ENCODE data around the gene APBB1IP. TPM values are rescaled to one million over a fixed set of nuclear protein-coding genes. Genes with fewer than 3 reads are reported as not detected.
"Not testable (repeated sequence)": the region's sequence is repeated elsewhere in the genome, so short reads cannot be mapped to it uniquely, and the experiment has no call there.

The APBB1IP gene
- total RNA-seq, 1 experiment from 2014 or later, result not detected

GRCh38 chr10:26486990-26487850, 49.1 kb downstream of the APBB1IP start:
- Mint-ChIP-seq H3K27me3 (ENCODE audit: insufficient read depth, unreplicated experiment) (no peaks in the 10 kb centered on the region), H3K4me1 (ENCODE audit: insufficient read depth, unreplicated experiment) (peaks cover 28% of the 10 kb centered on the region), H3K4me3 (ENCODE audit: unreplicated experiment) (peak overlapping the region; percentile 66), H3K9me3 (ENCODE audit: unreplicated experiment) (no peaks in the 10 kb centered on the region), H3K36me3 (ENCODE audit: insufficient read depth, unreplicated experiment) (peaks cover 4% of the 10 kb centered on the region), H3K27ac (ENCODE audit: low read depth, unreplicated experiment) (peak overlapping the region; percentile 94)
- POLR2A ChIA-PET, result interaction anchor here (0.6 to 1.9 kb wide), 3 partner anchors 23 to 69 kb away, joined by 3 to 11 read pairs (median 3); no protein-coding TSS in a partner anchor
- no TSS peak for BruUV-seq (replicated peaks)
- no peak for TF ChIP-seq CTCF (IDR thresholded peaks at IDR 0.05; ENCODE audit: unreplicated experiment)
- intact Hi-C loops (cut with micrococcal nuclease), result loop anchor here (1.0 to 5.0 kb wide), 2 partner anchors 69 to 150 kb away; no protein-coding TSS in a partner anchor
- CTCF ChIA-PET, result interaction anchor here (0.6 to 1.0 kb wide), 3 partner anchors 50 to 1489 kb away, joined by 3 to 5 read pairs (median 4); no protein-coding TSS in a partner anchor
- peak; percentile 88 for DNase-seq (ENCODE audit: unreplicated experiment)

- POLR2A ChIA-PET, result interaction anchor here (0.5 to 0.6 kb wide), 2 partner anchors 24 to 616 kb away, joined by 3 to 4 read pairs; no protein-coding TSS in a partner anchor
- TF ChIP-seq CTCF (IDR thresholded peaks at IDR 0.05; ENCODE audit: unreplicated experiment), result no peak
- Mint-ChIP-seq H3K4me1 (ENCODE audit: insufficient read depth, unreplicated experiment) (peaks cover 28% of the 10 kb centered on the region), H3K27ac (ENCODE audit: low read depth, unreplicated experiment) (peak overlapping the region; percentile 94), H3K9me3 (ENCODE audit: unreplicated experiment) (no peaks in the 10 kb centered on the region), H3K36me3 (ENCODE audit: insufficient read depth, unreplicated experiment) (peaks cover 4% of the 10 kb centered on the region), H3K4me3 (ENCODE audit: unreplicated experiment) (no peak overlapping the region), H3K27me3 (ENCODE audit: insufficient read depth, unreplicated experiment) (no peaks in the 10 kb centered on the region)
- peak; percentile 34 for DNase-seq (ENCODE audit: unreplicated experiment)
- CTCF ChIA-PET, result no interaction called here
- intact Hi-C loops (cut with micrococcal nuclease), result loop anchor here (5.0 kb wide), 1 partner anchor 151 kb away; no protein-coding TSS in a partner anchor
- BruUV-seq (replicated peaks), result no TSS peak
These were observed 50.2 kb downstream of the APBB1IP start for GRCh38 chr10:26488344-26488743.

- POLR2A ChIA-PET, result no interaction called here
- Mint-ChIP-seq H3K9me3 (ENCODE audit: unreplicated experiment) (no peaks in the 10 kb centered on the region), H3K4me3 (ENCODE audit: unreplicated experiment) (no peak overlapping the region), H3K36me3 (ENCODE audit: insufficient read depth, unreplicated experiment) (peaks cover 4% of the 10 kb centered on the region), H3K27ac (ENCODE audit: low read depth, unreplicated experiment) (peak overlapping the region; percentile 94), H3K27me3 (ENCODE audit: insufficient read depth, unreplicated experiment) (no peaks in the 10 kb centered on the region), H3K4me1 (ENCODE audit: insufficient read depth, unreplicated experiment) (peaks cover 28% of the 10 kb centered on the region)
- no peak for TF ChIP-seq CTCF (IDR thresholded peaks at IDR 0.05; ENCODE audit: unreplicated experiment)
- no peak for DNase-seq (ENCODE audit: unreplicated experiment)
- CTCF ChIA-PET, result no interaction called here
- intact Hi-C loops (cut with micrococcal nuclease), result loop anchor here (5.0 kb wide), 1 partner anchor 152 kb away; no protein-coding TSS in a partner anchor
- BruUV-seq (replicated peaks), result no TSS peak
These were observed 50.9 kb downstream of the APBB1IP start for GRCh38 chr10:26489081-26489480.

- intact Hi-C loops (cut with micrococcal nuclease); DNase-seq (ENCODE audit: unreplicated experiment); H3K36me3 Mint-ChIP-seq (ENCODE audit: insufficient read depth, unreplicated experiment); H3K9me3 Mint-ChIP-seq (ENCODE audit: unreplicated experiment); H3K27me3 Mint-ChIP-seq (ENCODE audit: insufficient read depth, unreplicated experiment); H3K4me3 Mint-ChIP-seq (ENCODE audit: unreplicated experiment); BruUV-seq (replicated peaks); H3K27ac Mint-ChIP-seq (ENCODE audit: low read depth, unreplicated experiment); POLR2A ChIA-PET: not testable (repeated sequence)
- CTCF ChIA-PET, result interaction anchor here (0.7 kb wide), 1 partner anchor 65 kb away, joined by 3 read pairs; no protein-coding TSS in a partner anchor
- H3K4me1 Mint-ChIP-seq (ENCODE audit: insufficient read depth, unreplicated experiment), result peaks cover 24% of the 10 kb centered on the region
These were observed 52.2 kb downstream of the APBB1IP start for GRCh38 chr10:26490367-26490766.
